ENCODE data around the gene RPS6KC1. TPM values are rescaled to one million over a fixed set of nuclear protein-coding genes. Genes with fewer than 3 reads are reported as not detected.

Gene RPS6KC1
- total RNA-seq, 1 donor from 2014 or later = 16.7 TPM

- Mint-ChIP-seq H3K9me3 (no peaks in the 10 kb centered on the region), H3K27me3 (ENCODE audit: low read depth) (no peaks in the 10 kb centered on the region), H3K27ac (ENCODE audit: unreplicated experiment) (no peak overlapping the region), H3K4me3 (no peak overlapping the region), H3K36me3 (ENCODE audit: low read depth) (peaks cover 19% of the 10 kb centered on the region), H3K4me1 (peaks cover 3% of the 10 kb centered on the region)
- no peak for DNase-seq (ENCODE audit: low read depth, low spot score)
- TF ChIP-seq CTCF (conservative IDR thresholded peaks at IDR 0.05) = no peak
These were observed 224.3 kb downstream of the RPS6KC1 start for GRCh38 chr1:213275293-213275692.

GRCh38 chr1:213276236-213276635, 225.2 kb downstream of the RPS6KC1 start:
- Mint-ChIP-seq H3K27ac (ENCODE audit: unreplicated experiment) (no peak overlapping the region), H3K4me3 (no peak overlapping the region), H3K27me3 (ENCODE audit: low read depth) (no peaks in the 10 kb centered on the region), H3K36me3 (ENCODE audit: low read depth) (peaks cover 16% of the 10 kb centered on the region), H3K4me1 (peaks cover 3% of the 10 kb centered on the region), H3K9me3 (no peaks in the 10 kb centered on the region)
- TF ChIP-seq CTCF (conservative IDR thresholded peaks at IDR 0.05) = no peak
- DNase-seq (ENCODE audit: low read depth, low spot score) = no peak

GRCh38 chr1:213277036-213277435, 226.0 kb downstream of the RPS6KC1 start:
- Mint-ChIP-seq H3K9me3 (no peaks in the 10 kb centered on the region), H3K4me3 (no peak overlapping the region), H3K36me3 (ENCODE audit: low read depth) (peaks cover 16% of the 10 kb centered on the region), H3K4me1 (peaks cover 8% of the 10 kb centered on the region), H3K27ac (ENCODE audit: unreplicated experiment) (no peak overlapping the region), H3K27me3 (ENCODE audit: low read depth) (no peaks in the 10 kb centered on the region)
- no peak for DNase-seq (ENCODE audit: low read depth, low spot score)
- TF ChIP-seq CTCF (conservative IDR thresholded peaks at IDR 0.05) = no peak

GRCh38 chr1:213279410-213279809, 228.4 kb downstream of the RPS6KC1 start:
- peaks cover 15% of the 10 kb centered on the region for H3K36me3 Mint-ChIP-seq (ENCODE audit: low read depth)
- H3K4me3 Mint-ChIP-seq = no peak overlapping the region
- no peak for TF ChIP-seq CTCF (conservative IDR thresholded peaks at IDR 0.05)
- peaks cover 4% of the 10 kb centered on the region for H3K9me3 Mint-ChIP-seq
- H3K27ac Mint-ChIP-seq (ENCODE audit: unreplicated experiment) = no peak overlapping the region
- peaks cover 8% of the 10 kb centered on the region for H3K4me1 Mint-ChIP-seq
- DNase-seq (ENCODE audit: low read depth, low spot score) = no peak
- no peaks in the 10 kb centered on the region for H3K27me3 Mint-ChIP-seq (ENCODE audit: low read depth)

- Mint-ChIP-seq H3K27ac (ENCODE audit: unreplicated experiment) (no peak overlapping the region), H3K4me1 (peaks cover 5% of the 10 kb centered on the region), H3K9me3 (peaks cover 4% of the 10 kb centered on the region), H3K36me3 (ENCODE audit: low read depth) (peaks cover 8% of the 10 kb centered on the region), H3K27me3 (ENCODE audit: low read depth) (no peaks in the 10 kb centered on the region), H3K4me3 (no peak overlapping the region)
- DNase-seq (ENCODE audit: low read depth, low spot score) = no peak
- TF ChIP-seq CTCF (conservative IDR thresholded peaks at IDR 0.05) = no peak
These were observed 230.7 kb downstream of the RPS6KC1 start for GRCh38 chr1:213281640-213282301.

Measured in neural crest cell (in vitro differentiated cells).